Stimulated activated CD4-positive, alpha-beta T cell treated with anti-CD3 and anti-CD28 coated beads, Interleukin-1b, Interleukin-23, amount 100 ng/mL, for 4 hours (primary cell): ENCODE measurements around the gene FHIT.

Experiments
- DNase-seq, 2 donors: peaks; one replicate each; pipeline ENCODE4 v3.0.0-alpha.2; 2020; ENCODE audit warnings: low read depth in 2 of 2

The FHIT gene

DNA sequence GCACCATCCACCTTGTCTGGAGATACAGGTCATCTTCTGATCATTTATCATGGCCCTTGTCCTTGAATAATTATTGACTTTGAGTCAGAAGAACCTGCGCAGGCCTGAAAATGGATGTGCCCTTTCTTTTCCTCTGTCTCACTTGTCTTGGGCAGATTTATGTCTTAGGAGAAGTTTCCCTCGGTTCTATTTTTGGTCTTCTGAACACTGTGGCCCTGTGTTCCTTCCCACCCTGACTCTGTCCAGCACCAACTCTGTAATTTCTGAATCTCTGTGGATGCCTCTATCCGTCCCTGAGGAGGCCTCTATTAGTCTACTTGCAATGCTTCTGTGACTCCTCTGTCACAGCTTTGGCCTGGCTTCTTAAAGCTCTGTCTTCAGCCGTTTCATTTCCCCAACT, 1520.7 kb downstream of the FHIT start:
- no peak for DNase-seq

DNA sequence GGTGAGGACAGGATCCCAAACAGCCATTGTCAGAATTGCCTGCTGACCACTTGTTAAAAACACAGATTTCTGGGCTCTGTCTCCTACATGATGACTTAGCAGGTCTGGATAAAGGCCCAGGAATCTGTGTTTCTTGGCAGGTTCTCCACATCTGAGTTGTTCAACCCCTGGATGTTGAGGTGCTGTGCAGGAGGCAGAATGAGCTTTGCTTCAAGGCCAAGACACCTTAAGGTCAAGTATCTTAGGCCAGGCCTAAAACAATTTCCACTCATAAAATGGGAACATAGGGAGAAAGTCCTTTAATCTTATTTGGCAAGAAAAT, 1522.7 kb downstream of the FHIT start:
- no peak for DNase-seq

DNA sequence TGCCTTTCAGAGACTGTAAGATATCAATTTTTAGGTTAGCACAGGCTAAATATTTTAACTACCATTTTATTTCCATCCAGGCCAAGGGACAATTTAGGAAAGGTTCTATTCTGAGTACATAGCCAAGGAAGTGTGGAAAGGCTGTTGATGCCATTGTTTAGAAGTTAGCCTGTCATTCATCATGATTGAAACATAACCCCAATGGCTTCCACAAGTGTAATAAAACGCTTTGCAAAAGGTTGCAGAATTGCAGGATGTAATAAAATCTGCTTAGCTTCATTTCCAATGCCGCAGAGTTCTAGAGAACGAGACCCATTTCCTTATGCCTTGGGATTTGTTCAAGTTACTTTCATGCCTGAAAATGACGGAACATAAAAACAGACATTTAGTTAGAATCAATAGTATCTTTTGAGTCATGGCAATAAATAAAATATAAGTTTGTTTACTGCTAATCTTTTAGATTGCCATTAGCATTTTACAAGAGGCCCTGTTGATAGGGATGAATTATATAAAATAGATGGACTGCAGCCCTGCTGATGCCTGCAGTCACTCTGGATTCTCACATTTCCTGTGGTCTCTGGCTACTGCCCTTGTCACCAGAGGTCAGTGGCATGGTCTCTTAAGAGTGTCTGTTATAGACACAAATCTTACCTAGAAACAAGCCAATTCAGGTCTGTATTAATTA, 1523.2 kb downstream of the FHIT start:
- DNase-seq = no peak

DNA sequence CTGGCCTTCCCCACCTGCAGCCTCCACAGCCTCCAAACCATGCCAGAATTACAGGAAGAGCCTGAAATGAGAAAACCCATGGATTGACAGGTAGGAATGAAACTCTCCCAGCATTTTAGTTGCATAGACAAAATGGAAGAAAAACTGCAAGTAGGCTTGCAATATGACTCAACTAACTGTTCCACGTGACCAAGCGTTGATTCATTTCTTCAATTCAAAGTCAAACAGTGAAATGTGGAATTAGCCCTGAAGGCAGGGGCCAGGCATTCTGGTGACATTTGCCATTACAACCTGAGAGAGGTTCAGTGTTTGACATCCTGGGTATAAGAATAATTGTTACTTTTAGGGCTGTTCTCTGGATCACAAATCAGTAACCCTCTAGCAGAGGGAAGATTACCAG, 1525.0 kb downstream of the FHIT start:
- no peak for DNase-seq

- DNase-seq = no peak
These were observed 1533.5 kb downstream of the FHIT start for GRCh38 chr3:59717679-59718205.

DNA sequence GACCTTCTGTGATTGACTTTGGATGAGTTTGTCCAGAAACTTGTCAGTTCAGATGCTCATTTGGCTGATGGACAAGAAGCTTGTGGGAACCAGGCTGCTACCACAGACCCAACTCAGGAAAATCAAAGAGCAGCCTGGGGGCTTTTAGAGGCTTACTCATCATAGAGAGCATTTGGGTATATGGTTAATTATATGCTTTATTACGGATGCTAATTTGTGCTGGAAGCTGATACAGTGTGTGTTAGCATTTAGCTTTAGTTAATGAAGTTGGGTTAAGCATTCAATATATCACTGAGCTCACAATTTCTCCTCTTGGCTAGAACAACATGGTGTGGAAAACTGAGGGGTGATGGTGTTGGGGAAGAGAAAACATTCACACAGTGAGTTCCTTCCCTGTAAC, 1537.2 kb downstream of the FHIT start:
- DNase-seq = no peak

- no peak for DNase-seq
These were observed 1540.7 kb downstream of the FHIT start for GRCh38 chr3:59710554-59710953.

DNA sequence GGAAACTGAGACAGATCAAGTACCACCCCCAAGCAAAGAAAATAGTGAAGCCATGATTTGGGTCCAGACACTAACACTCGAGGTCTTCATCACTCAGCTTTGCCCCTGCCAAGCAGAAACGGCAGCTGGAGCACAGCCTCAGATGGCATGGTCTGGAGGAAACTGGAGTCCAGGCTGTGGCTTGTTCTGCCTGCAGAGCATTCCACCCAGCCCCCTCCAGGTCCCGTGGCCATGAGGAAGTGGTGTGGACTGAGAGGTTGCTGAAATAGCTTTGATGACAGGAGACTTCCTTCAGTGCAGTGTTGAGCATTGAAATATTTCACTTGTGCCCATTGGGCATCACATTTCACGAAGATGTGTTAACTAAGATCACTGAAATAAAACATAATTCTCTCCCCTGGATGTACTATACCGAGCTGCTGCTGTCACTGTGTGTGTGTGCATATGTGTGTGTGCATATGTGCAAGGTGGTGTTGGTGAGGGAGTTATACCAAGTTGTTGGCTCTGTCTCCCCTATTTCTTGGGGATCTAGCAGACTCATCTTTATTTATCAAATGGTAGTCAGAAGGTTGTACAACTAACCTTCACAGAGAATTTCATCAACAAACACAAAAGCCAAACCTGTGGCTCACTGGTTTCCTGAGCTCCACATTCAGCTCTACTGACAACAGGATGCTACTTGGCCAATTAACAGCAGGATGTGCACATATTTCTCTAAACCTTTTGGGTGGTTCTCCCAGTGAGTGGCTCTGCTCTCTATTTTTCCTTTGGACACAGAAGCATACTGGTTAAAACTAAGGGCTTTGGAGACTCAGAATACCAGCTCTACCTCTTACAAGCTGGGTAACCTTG, 1541.3 kb downstream of the FHIT start:
- DNase-seq = no peak

DNA sequence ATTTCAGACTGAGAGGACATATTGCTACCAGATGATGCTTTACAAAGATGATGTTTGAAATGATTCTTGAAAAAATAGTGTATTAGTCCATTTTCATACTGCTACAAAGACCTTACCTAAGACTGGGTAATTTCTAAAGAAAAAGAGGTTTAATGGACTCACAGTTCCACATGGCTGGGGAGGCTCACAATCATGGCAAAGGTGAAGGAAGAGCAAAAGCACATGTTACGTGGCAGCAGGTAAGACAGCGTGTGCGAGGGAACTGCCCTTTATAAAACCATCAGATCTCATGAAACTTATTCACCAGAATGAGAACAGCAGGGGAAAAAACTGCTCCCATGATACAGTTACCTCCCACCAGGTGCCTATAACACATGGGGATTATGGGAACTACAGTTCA, 1543.0 kb downstream of the FHIT start:
- DNase-seq = no peak

DNA sequence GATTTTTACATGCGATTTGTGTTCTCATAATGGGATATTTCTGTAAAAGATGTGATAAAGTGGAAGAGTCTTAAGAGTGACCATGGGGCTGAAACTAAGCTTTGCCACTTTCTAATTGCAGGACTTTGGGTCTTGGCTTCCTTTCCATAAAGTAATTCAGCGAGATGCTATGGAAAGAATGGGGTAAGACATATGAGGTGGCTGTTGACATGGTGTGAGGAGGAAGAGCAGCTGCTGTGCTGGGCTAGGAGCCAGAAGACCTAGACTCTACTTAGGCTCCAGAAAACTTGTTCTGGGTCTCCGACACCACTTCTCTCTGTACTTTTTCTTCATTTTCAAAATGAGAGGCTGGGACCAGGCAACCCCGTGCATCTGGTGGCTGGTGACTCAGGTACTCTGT, 1547.0 kb downstream of the FHIT start:
- DNase-seq = no peak

DNA sequence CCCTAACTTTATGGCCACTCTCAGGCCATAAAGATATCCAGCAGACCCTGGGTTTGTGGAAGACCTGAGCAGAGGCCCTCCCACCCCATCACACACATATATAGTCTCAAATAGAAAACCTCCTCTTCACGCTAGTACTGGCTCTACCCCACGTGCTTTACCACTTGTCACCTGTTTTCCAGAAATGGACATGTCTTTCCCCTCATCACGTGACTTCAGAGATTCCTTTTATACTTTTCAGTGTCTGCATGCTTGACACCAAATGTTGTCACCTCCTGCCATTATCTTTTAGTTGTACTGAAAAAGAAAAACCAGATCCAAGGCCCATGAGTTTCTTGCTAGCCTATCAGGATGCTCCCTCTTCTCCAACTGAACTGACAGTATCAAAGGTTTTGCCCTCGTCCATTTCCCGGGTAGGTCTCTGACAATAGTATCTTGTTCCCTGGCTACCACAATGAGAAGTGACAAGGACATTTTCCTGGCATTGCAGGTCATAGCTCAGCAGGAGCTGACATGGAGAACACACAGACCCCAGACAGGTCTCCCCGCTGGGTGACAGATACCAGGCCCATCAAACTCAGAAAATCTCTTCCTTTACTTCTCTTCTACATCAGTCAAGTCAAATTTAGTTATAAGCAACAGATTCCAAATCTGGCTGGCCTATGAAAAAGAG, 1551.5 kb downstream of the FHIT start:
- no peak for DNase-seq
